MG63 (cell line): ENCODE results near the gene MAST4. TPM values are rescaled to one million over a fixed set of nuclear protein-coding genes. Genes with fewer than 3 reads are reported as not detected.
A peak's percentile ranks its signal among the peaks of the same experiment; 100 is the strongest.
"Not testable (repeated sequence)": the region's sequence is repeated elsewhere in the genome, so short reads cannot be mapped to it uniquely, and the experiment has no call there.

Source experiments
- DNase-seq: peaks from one replicate; pipeline ENCODE4 v3.0.0-alpha.2; 2020
- H3K27me3 ChIP-seq: fragments of 250-450 bp; sonication (Bioruptor Pico); 2 replicates; pipeline ENCODE4 v1.5.1; 2020; ENCODE audit warnings: mild to moderate bottlenecking, moderate library complexity
- H3K36me3 ChIP-seq: fragments of 250-450 bp; sonication (Bioruptor Pico); 2 replicates; pipeline ENCODE4 v1.5.1; 2020; ENCODE audit warnings: mild to moderate bottlenecking, moderate library complexity
- H3K4me3 ChIP-seq: fragments of 250-450 bp; sonication (Bioruptor Pico); 2 replicates; pipeline ENCODE4 v1.5.1; 2020; ENCODE audit warnings: mild to moderate bottlenecking, moderate library complexity
- H3K9me3 ChIP-seq: fragments of 250-450 bp; sonication (Bioruptor Pico); 2 replicates; pipeline ENCODE4 v1.5.1; 2020; ENCODE audit warnings: mild to moderate bottlenecking, moderate library complexity
- total RNA-seq: library from RNA; depleted of rRNA; stranded (reverse); fragments of >200 nt; shearing (Covaris generic); gene quantifications from 2 replicates; pipeline ENCODE4 v1.2.3, GENCODE V29; 2014; ENCODE audit warnings: low replicate concordance

MAST4 gene
- total RNA-seq, 1 experiment from 2014 or later, result 0.16 TPM

- Histone ChIP-seq H3K27me3 (peaks cover 7% of the 10 kb centered on the region), H3K9me3 (no peaks in the 10 kb centered on the region), H3K4me3 (no peak overlapping the region), H3K36me3 (no peaks in the 10 kb centered on the region)
- no peak for DNase-seq
Measured at GRCh38 chr5:66821688-66822429, 225.7 kb downstream of the MAST4 start.

- DNase-seq, H3K4me3 ChIP-seq, H3K9me3 ChIP-seq, H3K36me3 ChIP-seq: not testable (repeated sequence)
- H3K27me3 ChIP-seq, result peaks cover 13% of the 10 kb centered on the region
Measured at GRCh38 chr5:66822906-66823305, 226.7 kb downstream of the MAST4 start.

- peaks cover 17% of the 10 kb centered on the region for H3K27me3 ChIP-seq
- no peaks in the 10 kb centered on the region for H3K9me3 ChIP-seq
- H3K36me3 ChIP-seq, result no peaks in the 10 kb centered on the region
- DNase-seq, result no peak
- H3K4me3 ChIP-seq, result no peak overlapping the region
Measured at GRCh38 chr5:66824476-66824875, 228.3 kb downstream of the MAST4 start.

GRCh38 chr5:66826263-66826662, 230.1 kb downstream of the MAST4 start:
- H3K27me3 ChIP-seq, result peaks cover 13% of the 10 kb centered on the region

GRCh38 chr5:66826696-66827095, 230.5 kb downstream of the MAST4 start:
- Histone ChIP-seq H3K9me3 (no peaks in the 10 kb centered on the region), H3K36me3 (no peaks in the 10 kb centered on the region), H3K27me3 (peaks cover 13% of the 10 kb centered on the region), H3K4me3 (no peak overlapping the region)
- no peak for DNase-seq

More at GRCh38 chr5:66826263-66826662, 230.1 kb downstream of the MAST4 start:
- H3K4me3 ChIP-seq, result no peak overlapping the region
- no peak for DNase-seq
- H3K9me3 ChIP-seq, result no peaks in the 10 kb centered on the region
- no peaks in the 10 kb centered on the region for H3K36me3 ChIP-seq

GRCh38 chr5:66828046-66828547, 231.9 kb downstream of the MAST4 start:
- Histone ChIP-seq H3K36me3 (no peaks in the 10 kb centered on the region), H3K4me3 (no peak overlapping the region), H3K9me3 (no peaks in the 10 kb centered on the region), H3K27me3 (peaks cover 13% of the 10 kb centered on the region)
- DNase-seq, result no peak

- peak; percentile 53 for DNase-seq
- Histone ChIP-seq H3K27me3 (peaks cover 13% of the 10 kb centered on the region), H3K4me3 (peak overlapping the region; percentile 38)
Measured at GRCh38 chr5:66828548-66829357, 232.6 kb downstream of the MAST4 start.

GRCh38 chr5:66829358-66829674, 233.1 kb downstream of the MAST4 start:
- peak overlapping the region; percentile 38 for H3K4me3 ChIP-seq
- H3K27me3 ChIP-seq, result peaks cover 13% of the 10 kb centered on the region
- no peak for DNase-seq
- H3K9me3 ChIP-seq, result no peaks in the 10 kb centered on the region
- no peaks in the 10 kb centered on the region for H3K36me3 ChIP-seq

More at GRCh38 chr5:66828548-66829357, 232.6 kb downstream of the MAST4 start:
- Histone ChIP-seq H3K36me3 (no peaks in the 10 kb centered on the region), H3K9me3 (no peaks in the 10 kb centered on the region)

GRCh38 chr5:66829826-66830225, 233.6 kb downstream of the MAST4 start:
- Histone ChIP-seq H3K4me3 (peak overlapping the region; percentile 38), H3K36me3 (no peaks in the 10 kb centered on the region), H3K9me3 (no peaks in the 10 kb centered on the region), H3K27me3 (peaks cover 13% of the 10 kb centered on the region)
- no peak for DNase-seq

- no peaks in the 10 kb centered on the region for H3K36me3 ChIP-seq
- no peak overlapping the region for H3K4me3 ChIP-seq
- H3K9me3 ChIP-seq, result no peaks in the 10 kb centered on the region
- DNase-seq, result no peak
- peaks cover 13% of the 10 kb centered on the region for H3K27me3 ChIP-seq
Measured at GRCh38 chr5:66830636-66831035, 234.4 kb downstream of the MAST4 start.

- H3K36me3 ChIP-seq, result no peaks in the 10 kb centered on the region
- no peak overlapping the region for H3K4me3 ChIP-seq
- H3K9me3 ChIP-seq, result no peaks in the 10 kb centered on the region
- 0 out of 2 replicates have a peak, but pooled peaks cover 2% of the 10 kb centered on the region for H3K27me3 ChIP-seq
- DNase-seq, result no peak
Measured at GRCh38 chr5:66839636-66840185, 243.5 kb downstream of the MAST4 start.

- Histone ChIP-seq H3K36me3 (no peaks in the 10 kb centered on the region), H3K27me3 (0 out of 2 replicates have a peak, but pooled peaks cover 2% of the 10 kb centered on the region), H3K4me3 (no peak overlapping the region), H3K9me3 (no peaks in the 10 kb centered on the region)
- no peak for DNase-seq
Measured at GRCh38 chr5:66840511-66841013, 244.4 kb downstream of the MAST4 start.

GRCh38 chr5:66841264-66841663, 245.1 kb downstream of the MAST4 start:
- no peak for DNase-seq
- H3K27me3 ChIP-seq, result 0 out of 2 replicates have a peak, but pooled peaks cover 2% of the 10 kb centered on the region
- H3K9me3 ChIP-seq, result no peaks in the 10 kb centered on the region
- H3K4me3 ChIP-seq, result no peak overlapping the region
- no peaks in the 10 kb centered on the region for H3K36me3 ChIP-seq

GRCh38 chr5:66842540-66842939, 246.3 kb downstream of the MAST4 start:
- Histone ChIP-seq H3K36me3 (no peaks in the 10 kb centered on the region), H3K27me3 (0 out of 2 replicates have a peak, but pooled peaks cover 2% of the 10 kb centered on the region), H3K4me3 (no peak overlapping the region), H3K9me3 (no peaks in the 10 kb centered on the region)
- DNase-seq, result no peak

GRCh38 chr5:66843065-66843464, 246.9 kb downstream of the MAST4 start:
- no peak for DNase-seq
- Histone ChIP-seq H3K4me3 (no peak overlapping the region), H3K27me3 (0 out of 2 replicates have a peak, but pooled peaks cover 2% of the 10 kb centered on the region), H3K9me3 (no peaks in the 10 kb centered on the region), H3K36me3 (no peaks in the 10 kb centered on the region)

- no peaks in the 10 kb centered on the region for H3K9me3 ChIP-seq
- H3K36me3 ChIP-seq, result no peaks in the 10 kb centered on the region
- no peak overlapping the region for H3K4me3 ChIP-seq
- peaks cover 5% of the 10 kb centered on the region for H3K27me3 ChIP-seq
- no peak for DNase-seq
Measured at GRCh38 chr5:66848749-66849641, 252.8 kb downstream of the MAST4 start.
